K562 (cell line): ENCODE data around the gene ENDOU. TPM values are rescaled to one million over a fixed set of nuclear protein-coding genes. Genes with fewer than 3 reads are reported as not detected.

Experiments
- ATAC-seq: fragments of 200-7000 bp; cut with Tn5 transposase; 3 replicates; pipeline ENCODE4 v1.9.1; 2020; ENCODE audit warnings: moderate library complexity
- BruUV-seq: library from RNA; stranded (reverse); fragments of 400-500 nt; replicated peaks from 2 replicates; lab custom pipeline; 2021; lab: Mats Ljungman, UMichigan
- CTCF ChIA-PET: fragments of 300-600 bp; formaldehyde crosslinking; extraction: SDS; loops from one replicate; lab custom pipeline; 2021; ENCODE audit warnings: low intra/inter-chr PET ratio; lab: Yijun Ruan, JAX
- POLR2A ChIA-PET: fragments of 300-600, 350-650 bp; sonication (Branson Sonifier 250); formaldehyde crosslinking; extraction: SDS; loops from one replicate; lab custom pipeline; 2021; ENCODE audit warnings: antibody characterized with exemption, inconsistent platforms; lab: Yijun Ruan, JAX
- DNase-seq, 4 experiments: peaks; one replicate each; pipeline versions ENCODE4 v3.0.0 to v3.0.0-alpha.2; 2011 to 2018; ENCODE audit warnings: low spot score in 3 of 4, mixed read lengths in 3 of 4; ENCODE audit errors: extremely low read depth in 1 of 4
- FAIRE-seq: peaks from 2 replicates; lab custom pipeline; 2011; peaks lifted over from hg19 to GRCh38; lab: Jason Lieb, UNC
- H2AFZ ChIP-seq: 2 replicates; pipeline ENCODE4 v1.6.0; 2011; ENCODE audit warnings: low read depth, low read length, control low read depth, inconsistent platforms
- H3K27ac ChIP-seq: fragments of 200-600 bp; 3 replicates; pipeline ENCODE4 v1.8.0; 2011; ENCODE audit warnings: low read depth, mild to moderate bottlenecking, control low read depth, inconsistent platforms, low read length, moderate library complexity, mixed read lengths; ENCODE audit errors: extremely low read depth
- H3K27me3 ChIP-seq, 2 experiments: fragments of 300-600 bp in 1 of 2; 2 replicates in 1 of 2; 3 replicates in 1 of 2; pipeline versions ENCODE4 v1.6.0 to v1.8.0; 2011; ENCODE audit warnings: inconsistent platforms in 2 of 2, low read length in 2 of 2, mild to moderate bottlenecking in 1 of 2, mixed read lengths in 1 of 2, moderate library complexity in 1 of 2; ENCODE audit not compliant: control insufficient read depth in 2 of 2, insufficient read depth in 2 of 2
- H3K36me3 ChIP-seq: fragments of 300-600 bp; 3 replicates; pipeline ENCODE4 v1.8.0; 2011; ENCODE audit warnings: mild to moderate bottlenecking, low read length, inconsistent platforms; ENCODE audit not compliant: control insufficient read depth, insufficient read depth
- H3K4me1 ChIP-seq, 2 experiments: fragments of 200-600 bp in 1 of 2; replicated peaks in 1 of 2; 2 replicates in 1 of 2; 3 replicates in 1 of 2; pipeline versions ENCODE4 v1.5.1 to v1.8.0; 2011; ENCODE audit warnings: inconsistent platforms in 2 of 2, low read length in 2 of 2, mild to moderate bottlenecking in 1 of 2, mixed read lengths in 1 of 2, moderate library complexity in 1 of 2; ENCODE audit not compliant: control insufficient read depth in 2 of 2, insufficient read depth in 2 of 2
- H3K4me2 ChIP-seq: 2 replicates; pipeline ENCODE4 v1.6.1; 2011; ENCODE audit warnings: low read length, control low read depth, inconsistent platforms, mixed read lengths; ENCODE audit not compliant: insufficient read depth
- H3K4me3 ChIP-seq: fragments of 200-600 bp; sonication (generic), shearing (Covaris generic); 2 replicates; pipeline ENCODE4 v1.5.1; 2016; ENCODE audit warnings: control low read depth, inconsistent platforms
- H3K79me2 ChIP-seq: fragments of 200-600 bp; 3 replicates; pipeline ENCODE4 v1.8.0; 2011; ENCODE audit warnings: low read length, inconsistent platforms; ENCODE audit not compliant: control insufficient read depth, insufficient read depth
- H3K9ac ChIP-seq, 2 experiments: 2 replicates each; pipeline versions ENCODE4 v1.6.0 to v1.6.1; 2011; ENCODE audit warnings: low read depth in 2 of 2, low read length in 2 of 2, control low read depth in 1 of 2, inconsistent platforms in 1 of 2, mild to moderate bottlenecking in 1 of 2, mixed read lengths in 1 of 2; ENCODE audit not compliant: insufficient read depth in 1 of 2
- H3K9me1 ChIP-seq: one replicate; pipeline ENCODE4 v1.6.0; 2011; ENCODE audit warnings: inconsistent platforms, mild to moderate bottlenecking, low read length, moderate library complexity; ENCODE audit not compliant: control insufficient read depth, insufficient read depth
- H3K9me3 ChIP-seq: replicated peaks from 2 replicates; pipeline ENCODE4 v1.5.1; 2011; ENCODE audit warnings: low read depth, low read length, inconsistent platforms; ENCODE audit not compliant: control insufficient read depth, insufficient read depth
- H4K20me1 ChIP-seq: replicated peaks from 2 replicates; pipeline ENCODE4 v1.6.1; 2011; ENCODE audit warnings: low read length, inconsistent platforms, mixed read lengths; ENCODE audit not compliant: control insufficient read depth, insufficient read depth
- NFIC ChIP-seq: fragments of 450-650 bp; IDR thresholded peaks from 2 replicates; pipeline ENCODE4 v1.6.1; 2017; ENCODE audit warnings: mild to moderate bottlenecking, inconsistent platforms
- ZKSCAN8 ChIP-seq: fragments of 200-800 bp; sonication (Bioruptor generic); IDR thresholded peaks from 2 replicates; pipeline ENCODE4 v1.6.1; 2016; ENCODE audit warnings: missing genetic modification characterization, missing compliant biosample characterization
- WGBS: fragments of 100-300 bp; shearing (Covaris generic); methylation state at CpG from one replicate; pipeline ENCODE4 v1.1.6; 2016; ENCODE audit warnings: low coverage, mixed read lengths; ENCODE audit not compliant: insufficient coverage; ENCODE audit errors: missing lambda C conversion rate; 5-methylcytosine and 5-hydroxymethylcytosine counted together
- in situ Hi-C: fragments of 300-500 bp; cut with MboI; formaldehyde crosslinking; loops from 4 replicates; pipeline ENCODE4 v1.15.0; 2018; ENCODE audit warnings: inconsistent platforms, mixed read lengths
- intact Hi-C: fragments of 100-400 bp; cut with micrococcal nuclease; formaldehyde crosslinking; loops from 2 replicates; pipeline ENCODE4 v1.14.2; 2022
- polyA plus RNA-seq, 8 experiments: library from polyadenylated mRNA; depleted of rRNA in 4 of 8; stranded (reverse) in 5 of 8; unstranded in 3 of 8; fragments of >200 nt; fragmentation: Nextera tagmentation in 2 of 8; fragmentation: Illumina TruSeq in 1 of 8; extraction: Ambion mirVana in 2 of 8; extraction: Trizol in 1 of 8; gene quantifications; 2 replicates each; pipeline versions ENCODE4 v1.2.1 to v1.2.3, GENCODE V29; 2011 to 2014; ENCODE audit warnings: inconsistent platforms in 1 of 8, missing spikeins in 1 of 8
- total RNA-seq, 7 experiments: library from RNA; depleted of rRNA in 6 of 7; stranded (reverse); fragments of >200 nt in 6 of 7; fragmentation: Illumina TruSeq in 2 of 7; extraction: Trizol in 2 of 7; gene quantifications; 2 replicates each; pipeline versions ENCODE4 v1.2.1 to v1.2.3, GENCODE V29; 2011 to 2021; ENCODE audit warnings: low replicate concordance in 1 of 7
- TF ChIP-seq, protein P1 (sequence below): fragments of 250-450 bp; sonication (Bioruptor Pico); IDR thresholded peaks from 2 replicates; pipeline ENCODE4 v1.8.0; 2021; ENCODE audit warnings: borderline replicate concordance, mild to moderate bottlenecking, moderate library complexity; ENCODE audit not compliant: poor library complexity, severe bottlenecking

ENDOU gene
- total and polyA plus RNA-seq, 9 of the 15 experiments (the other 6 are each of a cell fraction or from before 2014, with no cell fraction given), result 0.03 TPM; not detected in 8

DNA sequence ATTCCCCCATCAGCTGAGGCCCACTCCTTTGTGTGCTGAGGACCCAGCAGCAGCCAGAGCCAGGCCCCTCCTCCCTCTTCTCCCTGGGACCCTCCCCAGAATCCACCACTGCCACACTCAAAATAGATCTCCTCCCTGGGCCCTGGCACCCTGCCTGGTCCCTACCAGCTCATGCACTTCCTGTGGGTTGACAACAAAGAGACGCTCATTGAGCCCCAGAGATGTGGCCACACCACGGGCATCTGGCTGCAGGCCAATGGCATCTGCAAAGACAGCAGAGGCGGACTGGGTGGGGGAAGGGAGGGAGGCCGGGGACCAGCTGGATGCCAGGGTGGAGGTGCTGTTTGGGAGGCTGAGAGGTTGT, 16.0 kb upstream of the ENDOU start:
- POLR2A ChIA-PET, result interaction anchor here (0.8 to 3.8 kb wide), 11 partner anchors 10 to 128 kb away, joined by 3 to 11 read pairs (median 4); partner anchors contain the start of gene ENDOU
- CTCF ChIA-PET, result interaction anchor here (0.8 to 5.5 kb wide), 4 partner anchors 26 to 208 kb away, joined by 6 to 59 read pairs (median 24); no protein-coding TSS in a partner anchor
- no peak overlapping the region for H3K27ac ChIP-seq
- no peak overlapping the region for H3K4me3 ChIP-seq
- no TSS peak for BruUV-seq
- 33% methylated on average over 3 of the region's 4 CpGs for WGBS
- 0 out of 4 replicates have a peak overlapping the region, but pooled peaks of 1 of the 2 experiments have one; percentile 67 for H3K9ac ChIP-seq
- no peak for FAIRE-seq
- H4K20me1 ChIP-seq, result no peaks in the 10 kb centered on the region; the same call in 1 of the 2 replicates
- no peaks in the 10 kb centered on the region for H3K36me3 ChIP-seq
- no peak for DNase-seq
- no peak for ATAC-seq
- in situ Hi-C loops, result no loop called here
- no peaks in the 10 kb centered on the region for H3K79me2 ChIP-seq
- no peak overlapping the region for H3K4me2 ChIP-seq
- H3K9me3 ChIP-seq, result no peaks in the 10 kb centered on the region
- no peaks in the 10 kb centered on the region for H3K9me1 ChIP-seq
- TF ChIP-seq ZKSCAN8 (no peak), NFIC (peak; percentile 61)
- TF ChIP-seq, protein P1, sequence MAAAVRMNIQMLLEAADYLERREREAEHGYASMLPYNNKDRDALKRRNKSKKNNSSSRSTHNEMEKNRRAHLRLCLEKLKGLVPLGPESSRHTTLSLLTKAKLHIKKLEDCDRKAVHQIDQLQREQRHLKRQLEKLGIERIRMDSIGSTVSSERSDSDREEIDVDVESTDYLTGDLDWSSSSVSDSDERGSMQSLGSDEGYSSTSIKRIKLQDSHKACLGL (CRISPR knock-in tag), result no peak
- peaks cover 36 to 60% of the 10 kb centered on the region in 2 experiments for H3K4me1 ChIP-seq
- no peak overlapping the region for H2AFZ ChIP-seq
- peaks cover 7 to 31% of the 10 kb centered on the region in 2 experiments; a peak in 4 of 5 replicates for H3K27me3 ChIP-seq
- intact Hi-C loops, result no loop called here
